NB4 (cell line): ENCODE measurements around the gene NRXN3.

Experiments
- MYC ChIP-seq: IDR thresholded peaks from 2 replicates; pipeline ENCODE4 v1.6.1; 2011; ENCODE audit warnings: low read depth, low read length
- POLR2A ChIP-seq: IDR thresholded peaks from 2 replicates; pipeline ENCODE4 v1.6.1; 2011; ENCODE audit warnings: mild to moderate bottlenecking; ENCODE audit not compliant: insufficient read length; ENCODE audit errors: extremely low read depth
- TF ChIP-seq, protein P1 (sequence below): IDR thresholded peaks from one replicate; pipeline ENCODE4 v1.5.1; 2012; ENCODE audit warnings: low read depth, low read length
- TF ChIP-seq, protein P2 (sequence below): IDR thresholded peaks from 2 replicates; pipeline ENCODE4 v1.6.1; 2011; ENCODE audit warnings: low read depth, low read length

DNA sequence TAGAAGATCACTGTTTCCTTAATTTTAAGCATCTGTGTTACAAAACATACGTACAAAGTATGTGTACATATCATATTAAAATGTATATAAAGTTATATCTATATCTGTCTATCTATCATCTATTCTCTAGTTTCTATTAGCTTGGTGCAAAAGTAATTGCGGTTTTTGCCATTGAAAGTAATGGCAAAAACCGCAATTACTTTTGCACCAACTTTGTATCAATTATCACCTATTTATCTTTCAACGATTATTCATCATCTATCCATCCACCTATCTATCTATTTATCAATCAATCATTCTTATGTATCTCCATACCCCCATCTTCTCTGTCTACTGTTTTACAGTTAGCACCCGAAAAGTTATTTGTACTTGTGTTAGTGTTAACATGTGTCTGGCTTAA is 447.6 kb downstream of the NRXN3 start:
- TF ChIP-seq, protein P1, sequence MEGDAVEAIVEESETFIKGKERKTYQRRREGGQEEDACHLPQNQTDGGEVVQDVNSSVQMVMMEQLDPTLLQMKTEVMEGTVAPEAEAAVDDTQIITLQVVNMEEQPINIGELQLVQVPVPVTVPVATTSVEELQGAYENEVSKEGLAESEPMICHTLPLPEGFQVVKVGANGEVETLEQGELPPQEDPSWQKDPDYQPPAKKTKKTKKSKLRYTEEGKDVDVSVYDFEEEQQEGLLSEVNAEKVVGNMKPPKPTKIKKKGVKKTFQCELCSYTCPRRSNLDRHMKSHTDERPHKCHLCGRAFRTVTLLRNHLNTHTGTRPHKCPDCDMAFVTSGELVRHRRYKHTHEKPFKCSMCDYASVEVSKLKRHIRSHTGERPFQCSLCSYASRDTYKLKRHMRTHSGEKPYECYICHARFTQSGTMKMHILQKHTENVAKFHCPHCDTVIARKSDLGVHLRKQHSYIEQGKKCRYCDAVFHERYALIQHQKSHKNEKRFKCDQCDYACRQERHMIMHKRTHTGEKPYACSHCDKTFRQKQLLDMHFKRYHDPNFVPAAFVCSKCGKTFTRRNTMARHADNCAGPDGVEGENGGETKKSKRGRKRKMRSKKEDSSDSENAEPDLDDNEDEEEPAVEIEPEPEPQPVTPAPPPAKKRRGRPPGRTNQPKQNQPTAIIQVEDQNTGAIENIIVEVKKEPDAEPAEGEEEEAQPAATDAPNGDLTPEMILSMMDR: no peak
- TF ChIP-seq POLR2A (no peak), MYC (no peak)
- TF ChIP-seq, protein P2, sequence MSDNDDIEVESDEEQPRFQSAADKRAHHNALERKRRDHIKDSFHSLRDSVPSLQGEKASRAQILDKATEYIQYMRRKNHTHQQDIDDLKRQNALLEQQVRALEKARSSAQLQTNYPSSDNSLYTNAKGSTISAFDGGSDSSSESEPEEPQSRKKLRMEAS: no peak
